ENCODE measurements around the gene RNU6-1. TPM values are rescaled to one million over a fixed set of nuclear protein-coding genes. Genes with fewer than 3 reads are reported as not detected.

RNU6-1 gene
- total RNA-seq, 1 experiment from 2014 or later: not detected

- ChIA-PET CTCF (no interaction called here), POLR2A (no interaction called here)
- no peak overlapping the region for H3K27ac Mint-ChIP-seq (ENCODE audit: unreplicated experiment)
- H3K27me3 ChIP-seq (replicated peaks; ENCODE audit: control insufficient read depth, insufficient read depth, low read length): no peaks in the 10 kb centered on the region; the same call in 1 of the 2 replicates
- intact Hi-C loops (cut with micrococcal nuclease; ENCODE audit: unreplicated experiment): no loop called here
- no peaks in the 10 kb centered on the region for H3K36me3 Mint-ChIP-seq (ENCODE audit: insufficient read depth, unreplicated experiment)
- H3K9me3 ChIP-seq: no peaks in the 10 kb centered on the region; the same call in 1 of the 2 replicates
- BruUV-seq (replicated peaks): no TSS peak
- no peak for TF ChIP-seq CTCF (IDR thresholded peaks at IDR 0.05; ENCODE audit: insufficient read depth in 1 of 2, low read depth in 1 of 2, low read length in 1 of 2, severe bottlenecking in 1 of 2, unreplicated experiment in 1 of 2)
- H3K27me3 Mint-ChIP-seq (ENCODE audit: insufficient read depth, unreplicated experiment): peaks cover 20% of the 10 kb centered on the region
- no peak overlapping the region for H3K4me3 Mint-ChIP-seq (ENCODE audit: unreplicated experiment)
- H3K36me3 ChIP-seq (ENCODE audit: control insufficient read depth, insufficient read depth, low read length): no peaks in the 10 kb centered on the region
- H3K4me1 Mint-ChIP-seq (ENCODE audit: low read depth, unreplicated experiment): peaks cover 1% of the 10 kb centered on the region
- DNase-seq: no peak
- H3K4me1 ChIP-seq: no peaks in the 10 kb centered on the region
- H3K9me3 Mint-ChIP-seq (ENCODE audit: unreplicated experiment): no peaks in the 10 kb centered on the region
- H3K4me3 ChIP-seq (ENCODE audit: low read depth, low read length): no peak overlapping the region
Measured at GRCh38 chr15:67818464-67818863, 21.4 kb downstream of the RNU6-1 start.

GRCh38 chr15:67816668-67817067 lies 23.2 kb downstream of the RNU6-1 start:
- H3K9me3 ChIP-seq: no peaks in the 10 kb centered on the region; the same call in 1 of the 2 replicates
- H3K36me3 Mint-ChIP-seq (ENCODE audit: insufficient read depth, unreplicated experiment): no peaks in the 10 kb centered on the region
- H3K4me1 Mint-ChIP-seq (ENCODE audit: low read depth, unreplicated experiment): no peaks in the 10 kb centered on the region
- H3K4me3 ChIP-seq (ENCODE audit: low read depth, low read length): no peak overlapping the region
- no peaks in the 10 kb centered on the region for H3K36me3 ChIP-seq (ENCODE audit: control insufficient read depth, insufficient read depth, low read length)
- intact Hi-C loops (cut with micrococcal nuclease; ENCODE audit: unreplicated experiment): no loop called here
- H3K4me1 ChIP-seq: no peaks in the 10 kb centered on the region
- no peaks in the 10 kb centered on the region; the same call in 1 of the 2 replicates for H3K27me3 ChIP-seq (replicated peaks; ENCODE audit: control insufficient read depth, insufficient read depth, low read length)
- no peak for DNase-seq
- H3K27ac Mint-ChIP-seq (ENCODE audit: unreplicated experiment): no peak overlapping the region
- BruUV-seq (replicated peaks): no TSS peak
- CTCF ChIA-PET: no interaction called here
- TF ChIP-seq CTCF (IDR thresholded peaks at IDR 0.05; ENCODE audit: insufficient read depth in 1 of 2, low read depth in 1 of 2, low read length in 1 of 2, severe bottlenecking in 1 of 2, unreplicated experiment in 1 of 2): no peak
- no peaks in the 10 kb centered on the region for H3K9me3 Mint-ChIP-seq (ENCODE audit: unreplicated experiment)
- H3K27me3 Mint-ChIP-seq (ENCODE audit: insufficient read depth, unreplicated experiment): peaks cover 13% of the 10 kb centered on the region
- POLR2A ChIA-PET: no interaction called here
- H3K4me3 Mint-ChIP-seq (ENCODE audit: unreplicated experiment): no peak overlapping the region

- H3K4me3 Mint-ChIP-seq (ENCODE audit: unreplicated experiment): no peak overlapping the region
- ChIA-PET POLR2A (no interaction called here), CTCF (interaction anchor here (0.6 kb wide), 1 partner anchor 17 kb away, joined by 3 read pairs; no protein-coding TSS in a partner anchor)
- peaks cover 8% of the 10 kb centered on the region for H3K27me3 Mint-ChIP-seq (ENCODE audit: insufficient read depth, unreplicated experiment)
- Histone ChIP-seq H3K4me3 (ENCODE audit: low read depth, low read length) (no peak overlapping the region), H3K9me3 (no peaks in the 10 kb centered on the region; the same call in 1 of the 2 replicates), H3K27me3 (replicated peaks; ENCODE audit: control insufficient read depth, insufficient read depth, low read length) (no peaks in the 10 kb centered on the region), H3K36me3 (ENCODE audit: control insufficient read depth, insufficient read depth, low read length) (no peaks in the 10 kb centered on the region), H3K4me1 (no peaks in the 10 kb centered on the region)
- no TSS peak for BruUV-seq (replicated peaks)
- intact Hi-C loops (cut with micrococcal nuclease; ENCODE audit: unreplicated experiment): no loop called here
- H3K4me1 Mint-ChIP-seq (ENCODE audit: low read depth, unreplicated experiment): no peaks in the 10 kb centered on the region
- no peaks in the 10 kb centered on the region for H3K36me3 Mint-ChIP-seq (ENCODE audit: insufficient read depth, unreplicated experiment)
- H3K9me3 Mint-ChIP-seq (ENCODE audit: unreplicated experiment): no peaks in the 10 kb centered on the region
- no peak overlapping the region for H3K27ac Mint-ChIP-seq (ENCODE audit: unreplicated experiment)
- peak in 1 of 2 experiments; percentile 7 for DNase-seq
- no peak for TF ChIP-seq CTCF (IDR thresholded peaks at IDR 0.05; ENCODE audit: insufficient read depth in 1 of 2, low read depth in 1 of 2, low read length in 1 of 2, severe bottlenecking in 1 of 2, unreplicated experiment in 1 of 2)
Measured at GRCh38 chr15:67815036-67815592, 24.7 kb downstream of the RNU6-1 start.
